PFSK-1 (cell line): ENCODE measurements around the gene PAPPA.

Experiments used
- FOXP2 ChIP-seq: optimal IDR thresholded peaks from 2 replicates; pipeline ENCODE3; 2011; ENCODE audit warnings: borderline replicate concordance, control low read depth, inconsistent platforms; ENCODE audit not compliant: insufficient read depth; ENCODE audit errors: extremely low read length, extremely low read depth
- POLR2AphosphoS5 ChIP-seq: IDR thresholded peaks from 2 replicates; pipeline ENCODE4 v1.6.1; 2012; ENCODE audit warnings: low read depth, mild to moderate bottlenecking, control low read depth, low read length, moderate library complexity
- REST ChIP-seq, 2 experiments: IDR thresholded peaks; 2 replicates each; pipeline versions ENCODE4 v1.6.1 to v1.8.0; 2011 to 2012; ENCODE audit warnings: low read depth in 2 of 2, low read length in 2 of 2, control low read depth in 1 of 2, inconsistent platforms in 1 of 2, mild to moderate bottlenecking in 1 of 2, moderate library complexity in 1 of 2; ENCODE audit not compliant: insufficient read depth in 1 of 2
- SIN3A ChIP-seq: IDR thresholded peaks from 2 replicates; pipeline ENCODE4 v1.6.1; 2012; ENCODE audit warnings: mild to moderate bottlenecking, low read length, moderate library complexity, borderline replicate concordance; ENCODE audit not compliant: insufficient read depth
- TAF1 ChIP-seq: IDR thresholded peaks from 2 replicates; pipeline ENCODE4 v1.6.1; 2012; ENCODE audit warnings: low read length, control low read depth, borderline replicate concordance; ENCODE audit not compliant: insufficient read depth

PAPPA gene

GRCh38 chr9:116319480-116319879 is 165.9 kb downstream of the PAPPA start:
- TF ChIP-seq TAF1 (no peak), FOXP2 (no peak), REST (IDR thresholded peaks at IDR 0.05; ENCODE audit: insufficient read depth in 1 of 2, low read depth in 2 of 2, low read length in 2 of 2) (no peak), SIN3A (no peak), POLR2AphosphoS5 (no peak)

- TF ChIP-seq FOXP2 (no peak), TAF1 (no peak), SIN3A (no peak), REST (IDR thresholded peaks at IDR 0.05; ENCODE audit: insufficient read depth in 1 of 2, low read depth in 2 of 2, low read length in 2 of 2) (no peak), POLR2AphosphoS5 (no peak)
Measured at GRCh38 chr9:116320290-116320689, 166.7 kb downstream of the PAPPA start.

GRCh38 chr9:116322521-116322920 is 168.9 kb downstream of the PAPPA start:
- TF ChIP-seq FOXP2, result no peak
- TF ChIP-seq TAF1, result no peak

- TF ChIP-seq FOXP2 (no peak), SIN3A (no peak), POLR2AphosphoS5 (no peak), REST (IDR thresholded peaks at IDR 0.05; ENCODE audit: insufficient read depth in 1 of 2, low read depth in 2 of 2, low read length in 2 of 2) (no peak), TAF1 (no peak)
Measured at GRCh38 chr9:116323012-116323411, 169.4 kb downstream of the PAPPA start.

- TF ChIP-seq TAF1 (no peak), REST (IDR thresholded peaks at IDR 0.05; ENCODE audit: insufficient read depth in 1 of 2, low read depth in 2 of 2, low read length in 2 of 2) (no peak), POLR2AphosphoS5 (no peak), FOXP2 (no peak), SIN3A (no peak)
Measured at GRCh38 chr9:116323571-116323970, 170.0 kb downstream of the PAPPA start.
